ENCODE data around the gene OR2H1.

- TF ChIP-seq CTCF (IDR thresholded peaks at IDR 0.05; ENCODE audit: poor library complexity, severe bottlenecking) (no peak), RAD21 (conservative IDR thresholded peaks at IDR 0.05) (no peak), TAF1 (IDR thresholded peaks at IDR 0.05; ENCODE audit: low read depth) (no peak), SMC3 (conservative IDR thresholded peaks at IDR 0.05; ENCODE audit: poor library complexity) (no peak), POLR2AphosphoS5 (IDR thresholded peaks at IDR 0.05) (no peak), EZH2 (IDR thresholded peaks at IDR 0.05; ENCODE audit: borderline replicate concordance, insufficient read depth, low read length, poor library complexity, severe bottlenecking) (no peak), EP300 (conservative IDR thresholded peaks at IDR 0.05; ENCODE audit: poor library complexity, severe bottlenecking) (no peak)
- TF ChIP-seq, protein P1, sequence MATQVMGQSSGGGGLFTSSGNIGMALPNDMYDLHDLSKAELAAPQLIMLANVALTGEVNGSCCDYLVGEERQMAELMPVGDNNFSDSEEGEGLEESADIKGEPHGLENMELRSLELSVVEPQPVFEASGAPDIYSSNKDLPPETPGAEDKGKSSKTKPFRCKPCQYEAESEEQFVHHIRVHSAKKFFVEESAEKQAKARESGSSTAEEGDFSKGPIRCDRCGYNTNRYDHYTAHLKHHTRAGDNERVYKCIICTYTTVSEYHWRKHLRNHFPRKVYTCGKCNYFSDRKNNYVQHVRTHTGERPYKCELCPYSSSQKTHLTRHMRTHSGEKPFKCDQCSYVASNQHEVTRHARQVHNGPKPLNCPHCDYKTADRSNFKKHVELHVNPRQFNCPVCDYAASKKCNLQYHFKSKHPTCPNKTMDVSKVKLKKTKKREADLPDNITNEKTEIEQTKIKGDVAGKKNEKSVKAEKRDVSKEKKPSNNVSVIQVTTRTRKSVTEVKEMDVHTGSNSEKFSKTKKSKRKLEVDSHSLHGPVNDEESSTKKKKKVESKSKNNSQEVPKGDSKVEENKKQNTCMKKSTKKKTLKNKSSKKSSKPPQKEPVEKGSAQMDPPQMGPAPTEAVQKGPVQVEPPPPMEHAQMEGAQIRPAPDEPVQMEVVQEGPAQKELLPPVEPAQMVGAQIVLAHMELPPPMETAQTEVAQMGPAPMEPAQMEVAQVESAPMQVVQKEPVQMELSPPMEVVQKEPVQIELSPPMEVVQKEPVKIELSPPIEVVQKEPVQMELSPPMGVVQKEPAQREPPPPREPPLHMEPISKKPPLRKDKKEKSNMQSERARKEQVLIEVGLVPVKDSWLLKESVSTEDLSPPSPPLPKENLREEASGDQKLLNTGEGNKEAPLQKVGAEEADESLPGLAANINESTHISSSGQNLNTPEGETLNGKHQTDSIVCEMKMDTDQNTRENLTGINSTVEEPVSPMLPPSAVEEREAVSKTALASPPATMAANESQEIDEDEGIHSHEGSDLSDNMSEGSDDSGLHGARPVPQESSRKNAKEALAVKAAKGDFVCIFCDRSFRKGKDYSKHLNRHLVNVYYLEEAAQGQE (IDR thresholded peaks at IDR 0.05; ENCODE audit: borderline replicate concordance), result no peak
Measured at GRCh38 chr6:29456971-29457370, at the start of gene OR2H1, which contains the start of gene OR11A1.
